Activated B cell treated with CpG ODN at 0.5 μM for 24 hours (primary cell): ENCODE measurements around the gene BTN1A1. TPM values are rescaled to one million over a fixed set of nuclear protein-coding genes. Genes with fewer than 3 reads are reported as not detected.

ENCODE experiments used
- ATAC-seq: fragments of 200-7000 bp; cut with Tn5 transposase; one replicate; pipeline ENCODE4 v1.10.0; 2021; ENCODE audit warnings: low read depth, mild to moderate bottlenecking, moderate library complexity
- CTCF ChIA-PET: fragments of 350-600 bp; sonication (Branson Sonifier 250); formaldehyde crosslinking; loops from one replicate; lab custom pipeline; 2021; ENCODE audit warnings: antibody characterized with exemption; lab: Charles Lee
- POLR2A ChIA-PET: fragments of 350-600 bp; sonication (Branson Sonifier 250); formaldehyde crosslinking; loops from one replicate; lab custom pipeline; 2021; ENCODE audit warnings: antibody characterized with exemption; lab: Charles Lee
- DNase-seq: peaks from one replicate; pipeline ENCODE4 v3.0.0; 2022
- H3K27ac Mint-ChIP-seq: one replicate; pipeline ENCODE4 v1.8.0; 2020; ENCODE audit warnings: mixed read lengths
- H3K27me3 Mint-ChIP-seq: one replicate; pipeline ENCODE4 v1.8.0; 2021; ENCODE audit warnings: mixed read lengths
- H3K36me3 Mint-ChIP-seq: one replicate; pipeline ENCODE4 v1.8.0; 2021; ENCODE audit warnings: low read depth, mixed read lengths
- H3K4me1 Mint-ChIP-seq: one replicate; pipeline ENCODE4 v1.8.0; 2021; ENCODE audit warnings: mixed read lengths
- H3K4me3 Mint-ChIP-seq: one replicate; pipeline ENCODE4 v1.8.0; 2020; ENCODE audit warnings: mild to moderate bottlenecking, mixed read lengths
- H3K9me3 Mint-ChIP-seq: one replicate; pipeline ENCODE4 v1.8.0; 2020; ENCODE audit warnings: mixed read lengths
- CTCF ChIP-seq: fragments of 200-600 bp; IDR thresholded peaks from one replicate; pipeline ENCODE4 v1.8.0; 2022; ENCODE audit warnings: antibody characterized with exemption, mild to moderate bottlenecking
- intact Hi-C: fragments of 100-400 bp; cut with micrococcal nuclease; formaldehyde crosslinking; loops from one replicate; pipeline ENCODE4 v1.15.1; 2024
- total RNA-seq: library from RNA; stranded (reverse); gene quantifications from 2 replicates; pipeline ENCODE4 v1.2.3, GENCODE V29; 2022

BTN1A1 gene
- total RNA-seq, 1 donor from 2014 or later, result 0.18 TPM

GRCh38 chr6:26552205-26552604 is 52.1 kb downstream of the BTN1A1 start:
- intact Hi-C loops, result loop anchor here (5.0 to 10.0 kb wide), 4 partner anchors 380 to 1285 kb away; partner anchors contain the start of gene ZNF184
- ATAC-seq (no peak), DNase-seq (no peak)
- H3K36me3 Mint-ChIP-seq, result peaks cover 5% of the 10 kb centered on the region
- peaks cover 28% of the 10 kb centered on the region for H3K4me1 Mint-ChIP-seq
- POLR2A ChIA-PET, result interaction anchor here (1.2 to 7.1 kb wide), 6 partner anchors 15 to 230 kb away, joined by 3 to 58 read pairs (median 13); partner anchors contain the start of gene HMGN4
- TF ChIP-seq CTCF, result no peak
- H3K4me3 Mint-ChIP-seq, result no peak overlapping the region
- CTCF ChIA-PET, result interaction anchor here (1.1 to 2.5 kb wide), 2 partner anchors 10 to 17 kb away, joined by 3 to 10 read pairs; no protein-coding TSS in a partner anchor
- no peak overlapping the region for H3K27ac Mint-ChIP-seq
- H3K27me3 Mint-ChIP-seq, result no peaks in the 10 kb centered on the region
- H3K9me3 Mint-ChIP-seq, result no peaks in the 10 kb centered on the region

- peaks cover 5% of the 10 kb centered on the region for H3K36me3 Mint-ChIP-seq
- intact Hi-C loops, result loop anchor here (1.0 to 10.0 kb wide), 8 partner anchors 14 to 1285 kb away; partner anchors contain the start of genes HMGN4 and ZNF184
- peaks cover 28% of the 10 kb centered on the region for H3K4me1 Mint-ChIP-seq
- H3K9me3 Mint-ChIP-seq, result no peaks in the 10 kb centered on the region
- ChIA-PET POLR2A (interaction anchor here (1.2 to 3.7 kb wide), 14 partner anchors 11 to 369 kb away, joined by 3 to 57 read pairs (median 6); partner anchors contain the start of gene HMGN4), CTCF (interaction anchor here (1.1 to 2.7 kb wide), 4 partner anchors 10 to 43 kb away, joined by 3 to 10 read pairs (median 10); partner anchors contain the start of gene HMGN4)
- no peaks in the 10 kb centered on the region for H3K27me3 Mint-ChIP-seq
- ATAC-seq (no peak), DNase-seq (no peak)
- no peak overlapping the region for H3K27ac Mint-ChIP-seq
- no peak for TF ChIP-seq CTCF
- H3K4me3 Mint-ChIP-seq, result no peak overlapping the region
Observed at GRCh38 chr6:26552640-26553188, 52.6 kb downstream of the BTN1A1 start.

- H3K27me3 Mint-ChIP-seq, result no peaks in the 10 kb centered on the region
- no peak for TF ChIP-seq CTCF
- H3K36me3 Mint-ChIP-seq, result peaks cover 5% of the 10 kb centered on the region
- ChIA-PET POLR2A (interaction anchor here (1.2 to 3.7 kb wide), 16 partner anchors 9 to 1340 kb away, joined by 3 to 57 read pairs (median 7); partner anchors contain the start of gene HMGN4), CTCF (interaction anchor here (1.0 to 2.7 kb wide), 5 partner anchors 9 to 42 kb away, joined by 4 to 12 read pairs (median 10); partner anchors contain the start of gene HMGN4)
- peaks cover 28% of the 10 kb centered on the region for H3K4me1 Mint-ChIP-seq
- ATAC-seq (peak; percentile 47), DNase-seq (peak; percentile 69)
- H3K27ac Mint-ChIP-seq, result no peak overlapping the region
- no peak overlapping the region for H3K4me3 Mint-ChIP-seq
- intact Hi-C loops, result loop anchor here (1.0 to 10.0 kb wide), 8 partner anchors 15 to 1284 kb away; partner anchors contain the start of genes HMGN4 and ZNF184
- no peaks in the 10 kb centered on the region for H3K9me3 Mint-ChIP-seq
Observed at GRCh38 chr6:26553264-26553634, 53.1 kb downstream of the BTN1A1 start.

- intact Hi-C loops, result loop anchor here (1.0 to 10.0 kb wide), 14 partner anchors 14 to 1283 kb away; partner anchors contain the start of genes ABT1, HMGN4 and ZNF184
- Mint-ChIP-seq H3K4me3 (no peak overlapping the region), H3K4me1 (peaks cover 28% of the 10 kb centered on the region), H3K27ac (no peak overlapping the region), H3K36me3 (peaks cover 5% of the 10 kb centered on the region), H3K9me3 (no peaks in the 10 kb centered on the region), H3K27me3 (no peaks in the 10 kb centered on the region)
- ChIA-PET CTCF (interaction anchor here (1.0 to 2.7 kb wide), 5 partner anchors 8 to 42 kb away, joined by 4 to 12 read pairs (median 10); partner anchors contain the start of gene HMGN4), POLR2A (interaction anchor here (1.0 to 3.7 kb wide), 18 partner anchors 10 to 1340 kb away, joined by 3 to 57 read pairs (median 6); partner anchors contain the start of gene HMGN4)
- DNase-seq (peak; percentile 67), ATAC-seq (peak; percentile 46)
- TF ChIP-seq CTCF, result no peak
Observed at GRCh38 chr6:26553635-26554446, 53.7 kb downstream of the BTN1A1 start.
